Fibroblast of the aortic adventitia (primary cell): ENCODE data around the gene MVB12B. TPM values are rescaled to one million over a fixed set of nuclear protein-coding genes. Genes with fewer than 3 reads are reported as not detected.

Source experiments
- DNase-seq: peaks from one replicate; pipeline ENCODE4 v3.0.0-alpha.2; 2010; ENCODE audit warnings: low read depth
- H3K4me3 ChIP-seq: 2 replicates; pipeline ENCODE4 v1.5.1; 2011; ENCODE audit warnings: low read depth, mild to moderate bottlenecking, control low read depth, low read length, moderate library complexity
- CTCF ChIP-seq: IDR thresholded peaks from 2 replicates; pipeline ENCODE4 v1.5.1; 2011; ENCODE audit warnings: mild to moderate bottlenecking, low read length, control low read depth, inconsistent platforms; ENCODE audit not compliant: insufficient read depth
- total RNA-seq: library from RNA; depleted of rRNA; stranded (reverse); fragments of >200 nt; gene quantifications from 2 replicates; pipeline ENCODE4 v1.2.3, GENCODE V29; 2012; ENCODE audit warnings: low replicate concordance

The MVB12B gene
- total RNA-seq, 1 donor, result 3.5 TPM

- no peak for DNase-seq
- H3K4me3 ChIP-seq, result no peak overlapping the region
- no peak for TF ChIP-seq CTCF
These were observed 21.5 kb downstream of the MVB12B start for GRCh38 chr9:126347911-126348760.

- no peak overlapping the region for H3K4me3 ChIP-seq
- DNase-seq, result no peak
- TF ChIP-seq CTCF, result no peak
These were observed 22.4 kb downstream of the MVB12B start for GRCh38 chr9:126348911-126349550.

- no peak for TF ChIP-seq CTCF
These were observed 28.5 kb downstream of the MVB12B start for GRCh38 chr9:126354887-126355770.

GRCh38 chr9:126357074-126357473, 30.4 kb downstream of the MVB12B start:
- no peak for DNase-seq
- TF ChIP-seq CTCF, result no peak
- no peak overlapping the region for H3K4me3 ChIP-seq

More at GRCh38 chr9:126354887-126355770, 28.5 kb downstream of the MVB12B start:
- DNase-seq, result no peak
- H3K4me3 ChIP-seq, result no peak overlapping the region

- no peak for DNase-seq
- TF ChIP-seq CTCF, result no peak
- H3K4me3 ChIP-seq, result no peak overlapping the region
These were observed 33.4 kb downstream of the MVB12B start for GRCh38 chr9:126360073-126360472.

GRCh38 chr9:126361810-126362238, 35.2 kb downstream of the MVB12B start:
- no peak overlapping the region for H3K4me3 ChIP-seq
- DNase-seq, result no peak
- TF ChIP-seq CTCF, result no peak
